HG03558 (cell line): ENCODE data around the gene EBI3.
A peak's percentile ranks its signal among the peaks of the same experiment; 100 is the strongest.
"Not testable (repeated sequence)": the region's sequence is repeated elsewhere in the genome, so short reads cannot be mapped to it uniquely, and the experiment has no call there.

ENCODE experiments used
- ATAC-seq: cut with Tn5 transposase; IDR thresholded peaks from one replicate; pipeline ENCODE4 v1.9.1; 2021; ENCODE audit warnings: moderate number of reproducible peaks; ENCODE audit not compliant: unreplicated experiment; ENCODE audit errors: extremely low read depth

EBI3 gene

DNA sequence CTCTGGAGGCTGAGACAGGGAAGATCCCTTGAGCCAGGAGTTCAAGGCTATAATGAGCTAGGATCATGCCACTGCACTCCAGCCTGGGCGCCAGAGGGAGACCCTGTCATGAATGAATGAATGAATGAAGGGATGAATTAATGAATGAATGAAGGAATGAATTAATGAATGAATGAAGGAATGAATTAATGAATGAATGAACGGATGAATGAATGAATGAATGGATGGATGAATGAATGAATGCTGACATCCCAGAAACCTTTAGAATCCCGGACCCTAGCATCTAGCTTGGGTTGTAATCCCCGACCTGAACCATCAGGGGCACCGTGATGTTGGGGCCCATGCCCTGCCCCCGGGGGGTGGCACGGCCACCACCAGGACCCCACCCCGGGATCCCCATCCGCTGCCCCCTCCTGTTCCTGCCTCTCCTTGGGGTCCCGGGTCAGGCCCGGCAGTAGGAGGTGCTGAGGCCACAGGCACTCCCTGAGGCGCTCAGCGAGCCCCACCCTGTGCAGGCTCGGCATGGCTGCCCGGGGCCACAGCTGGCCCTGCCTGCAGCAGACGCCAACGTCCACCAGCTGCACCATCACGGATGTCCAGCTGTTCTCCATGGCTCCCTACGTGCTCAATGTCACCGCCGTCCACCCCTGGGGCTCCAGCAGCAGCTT lies 3.4 kb downstream of the EBI3 start:
- ATAC-seq, result no peak

DNA sequence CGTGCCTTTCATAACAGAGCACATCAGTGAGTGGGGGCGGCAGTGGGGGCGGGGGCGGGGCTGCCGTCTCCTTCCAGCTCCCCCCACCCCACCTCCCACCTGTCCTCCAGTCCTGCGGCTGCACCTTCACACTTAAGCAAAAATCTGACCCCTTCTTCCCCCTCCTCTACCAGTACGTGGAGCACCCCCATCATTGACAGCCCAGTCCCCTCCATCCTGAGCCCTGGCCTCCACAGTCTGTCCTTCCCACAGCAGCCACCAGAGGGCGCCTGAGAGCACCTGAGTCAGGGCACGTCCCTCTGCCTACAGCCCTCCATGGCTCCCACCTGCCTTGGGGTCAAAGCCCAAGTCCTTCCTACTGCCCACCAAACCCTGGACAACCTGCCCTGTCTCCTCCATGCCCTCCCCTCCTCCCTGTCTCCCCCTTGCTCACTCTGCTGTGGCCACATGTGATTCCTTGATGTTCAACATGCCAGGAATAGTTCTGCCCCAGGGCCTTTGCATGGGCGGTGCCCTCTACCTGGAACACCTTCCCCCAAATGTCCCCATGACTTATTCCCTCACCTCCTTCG lies 4.0 kb downstream of the EBI3 start:
- no peak for ATAC-seq

DNA sequence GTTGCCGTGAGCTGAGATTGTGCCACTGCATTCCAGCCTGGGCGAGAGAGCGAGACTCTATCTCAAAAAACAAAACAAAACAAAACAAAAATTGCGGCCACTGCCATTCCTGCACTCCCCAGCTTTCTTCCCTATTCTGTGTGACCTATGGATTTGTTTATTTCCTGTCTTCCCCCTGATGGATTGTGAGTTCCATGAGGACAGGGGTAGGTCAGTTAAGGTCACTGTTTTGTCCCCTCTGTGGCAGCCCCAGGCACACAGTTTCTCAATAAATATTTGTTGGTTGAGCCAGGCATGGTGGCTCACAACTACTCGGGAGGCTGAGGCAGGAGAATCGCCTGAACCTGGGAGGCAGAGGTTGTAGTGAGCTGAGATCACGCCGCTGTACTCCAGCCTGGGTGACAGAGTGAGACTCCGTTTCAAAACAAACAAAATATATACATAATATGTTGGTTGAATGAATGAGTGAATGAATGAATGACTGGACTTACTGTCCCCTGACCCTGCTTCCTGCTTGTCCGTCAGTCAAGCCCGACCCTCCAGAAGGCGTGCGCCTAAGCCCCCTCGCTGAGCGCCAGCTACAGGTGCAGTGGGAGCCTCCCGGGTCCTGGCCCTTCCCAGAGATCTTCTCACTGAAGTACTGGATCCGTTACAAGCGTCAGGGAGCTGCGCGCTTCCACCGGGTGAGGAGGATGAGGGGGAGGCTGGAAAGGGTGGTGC lies 5.0 kb downstream of the EBI3 start:
- no peak for ATAC-seq

DNA sequence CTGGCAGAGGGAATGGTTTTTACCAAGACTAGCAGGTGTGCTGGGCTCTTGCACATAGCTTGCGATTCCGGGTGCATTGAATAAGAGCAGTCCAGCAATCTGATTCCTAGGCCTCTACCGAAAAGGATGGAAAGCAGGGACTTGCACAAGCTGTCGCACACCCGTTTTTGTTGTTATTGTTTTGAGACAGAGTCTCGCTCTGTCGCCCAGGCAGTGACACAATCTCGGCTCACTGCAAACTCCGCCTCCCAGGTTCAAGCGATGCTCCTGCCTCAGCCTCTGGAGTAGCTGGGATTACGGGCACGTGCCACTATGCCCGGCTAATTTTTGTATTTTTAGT lies 5.5 kb downstream of the EBI3 start:
- ATAC-seq, result no peak

DNA sequence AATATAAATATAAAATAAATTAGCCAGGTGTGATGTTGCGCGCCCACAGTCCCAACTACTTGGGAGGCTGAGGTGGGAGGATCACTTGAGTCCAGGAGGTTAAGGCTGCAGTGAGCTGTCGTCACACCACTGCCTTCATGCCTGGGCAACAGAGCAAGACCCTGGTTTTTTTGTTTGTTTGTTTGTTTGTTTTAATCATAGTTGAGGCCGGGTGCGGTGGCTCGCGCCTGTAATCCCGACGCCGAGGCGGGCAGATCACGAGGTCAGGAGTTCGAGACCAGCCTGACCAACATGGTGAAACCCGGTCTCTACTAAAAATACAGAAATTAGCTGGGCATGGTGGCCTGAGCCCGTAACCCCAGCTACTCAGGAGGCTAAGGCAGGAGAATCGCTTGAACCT lies 8.2 kb downstream of the EBI3 start:
- ATAC-seq, result not testable (repeated sequence)

DNA sequence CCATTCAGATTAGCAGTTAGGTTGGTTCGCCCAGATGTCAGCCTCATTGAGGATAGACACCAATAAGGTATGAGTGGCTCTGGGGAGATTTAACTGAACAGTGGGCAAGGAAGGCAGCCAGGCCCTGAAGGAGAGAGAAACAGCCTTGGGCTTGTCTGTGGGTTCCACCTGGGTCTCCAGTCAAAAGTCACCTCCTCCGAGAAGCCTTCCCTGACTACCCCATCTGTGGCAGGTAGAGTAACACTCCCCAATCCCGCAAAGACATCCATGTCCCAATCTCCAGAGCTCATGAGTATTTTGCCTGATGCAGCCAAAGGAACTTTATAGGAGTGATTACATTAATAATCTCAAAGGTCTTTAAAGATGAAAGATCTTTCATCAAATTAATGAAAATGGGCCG lies 9.5 kb downstream of the EBI3 start:
- ATAC-seq, result no peak

DNA sequence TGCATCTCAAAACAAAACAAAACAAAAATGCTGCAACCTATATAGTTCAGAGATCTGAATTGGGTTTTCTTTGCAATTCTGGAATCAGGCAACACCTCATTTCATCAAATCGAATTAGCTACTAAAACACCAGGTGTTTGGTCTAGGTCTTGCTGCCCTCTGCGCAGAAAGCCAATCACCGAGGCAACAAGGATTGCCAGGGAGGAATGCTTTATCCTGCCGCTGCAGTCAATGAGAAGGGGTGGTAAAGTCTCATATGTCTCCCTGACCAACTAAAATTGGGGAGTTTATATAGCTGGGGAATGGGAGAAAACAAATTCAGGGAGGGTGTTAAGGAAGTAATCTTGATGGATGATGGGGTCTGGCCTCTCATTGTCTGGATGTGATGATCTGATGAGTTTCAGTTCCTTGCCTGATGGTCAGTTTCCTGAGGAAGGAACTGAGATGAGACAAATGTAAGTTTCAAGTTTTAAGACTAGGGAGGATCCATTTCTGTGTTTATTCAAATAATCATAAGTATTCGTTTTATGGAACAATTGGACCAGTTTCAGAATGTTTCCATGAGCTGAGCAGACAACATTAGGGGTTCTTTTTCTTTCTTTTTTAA lies 12.6 kb downstream of the EBI3 start:
- no peak for ATAC-seq

DNA sequence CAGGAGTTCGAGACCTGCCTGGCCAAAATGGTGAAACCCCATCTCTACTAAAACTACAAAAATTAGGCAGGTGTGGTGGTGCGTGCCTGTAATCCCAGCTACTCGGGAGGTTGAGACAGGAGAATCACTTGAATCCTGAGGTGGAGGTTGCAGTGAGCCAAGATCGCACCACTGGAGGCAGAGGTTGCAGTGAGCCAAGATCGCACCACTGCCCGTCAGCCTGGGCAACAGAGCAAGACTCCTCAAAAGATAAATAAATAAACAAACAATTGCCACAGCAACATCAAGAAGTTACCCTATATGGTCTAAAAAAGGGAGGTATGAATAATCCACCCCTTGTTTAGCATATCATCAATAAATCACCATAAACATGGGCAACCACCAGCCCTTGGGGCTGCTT lies 16.6 kb downstream of the EBI3 start:
- not testable (repeated sequence) for ATAC-seq

DNA sequence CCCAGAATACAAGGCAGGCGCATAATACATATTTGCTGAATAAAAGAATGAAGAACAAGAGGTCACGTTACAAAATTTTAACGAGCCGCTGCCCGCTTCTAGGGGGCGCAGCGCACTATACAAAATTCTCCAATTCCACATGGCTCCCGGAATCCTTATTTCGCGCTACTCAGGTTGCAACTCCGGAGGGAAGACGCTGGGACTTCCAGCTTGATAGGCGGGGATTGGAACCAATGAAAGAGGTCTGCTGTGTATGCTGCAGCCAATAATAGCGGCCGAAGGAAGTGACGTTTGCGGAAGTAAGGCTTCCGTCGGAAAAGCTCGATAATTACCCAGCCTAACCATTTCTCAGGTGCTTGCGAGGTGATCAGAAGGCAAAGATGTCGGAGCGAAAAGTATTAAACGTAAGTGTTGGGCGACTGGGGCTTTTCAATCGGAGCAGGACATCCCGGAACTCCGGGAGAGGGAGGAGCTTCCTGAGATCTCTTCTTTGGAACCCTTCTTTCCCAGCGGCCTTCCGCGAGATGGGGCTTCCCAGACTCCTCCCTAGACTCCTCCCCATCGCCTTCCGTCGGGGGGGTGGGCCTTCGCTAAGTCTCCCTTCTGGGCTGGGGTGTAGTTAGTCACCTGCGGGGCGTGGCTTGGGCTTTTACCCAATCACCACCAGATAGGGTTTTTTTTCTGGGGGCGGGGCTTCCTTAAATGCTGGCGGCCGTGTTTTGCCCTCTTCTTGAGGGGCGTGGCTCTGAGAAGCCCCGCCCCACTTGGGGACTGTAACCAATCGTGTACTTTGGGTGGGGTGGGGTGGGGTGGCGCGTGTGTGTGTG lies 17.7 kb downstream of the EBI3 start, which contains the start of gene YJU2:
Gene YJU2, plus strand, starts transcription at position 314 of the 827 bp plus-strand sequence. Its CDS starts 67 bp downstream, at position 381.
- peak; percentile 65 for ATAC-seq

DNA sequence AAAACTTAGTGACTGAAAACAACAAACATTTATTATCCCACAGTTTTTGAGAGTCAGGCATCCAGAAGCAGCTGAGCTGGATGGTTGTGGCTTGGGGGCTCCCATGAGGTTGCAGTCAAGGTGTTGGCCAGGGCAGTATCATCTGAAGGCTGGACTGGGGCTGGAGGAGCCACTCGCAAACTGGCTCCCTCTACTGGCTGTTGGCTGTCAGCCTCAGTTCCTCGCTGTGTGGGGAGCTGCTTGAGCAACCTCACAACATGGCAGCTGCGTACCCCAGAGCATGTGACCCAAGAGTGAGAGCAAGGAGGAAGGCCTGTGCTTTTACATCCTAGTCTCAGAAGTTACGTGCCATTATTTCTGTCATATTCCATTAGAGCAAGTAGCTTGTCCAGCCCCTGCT lies 27.2 kb downstream of the EBI3 start:
- ATAC-seq, result no peak

DNA sequence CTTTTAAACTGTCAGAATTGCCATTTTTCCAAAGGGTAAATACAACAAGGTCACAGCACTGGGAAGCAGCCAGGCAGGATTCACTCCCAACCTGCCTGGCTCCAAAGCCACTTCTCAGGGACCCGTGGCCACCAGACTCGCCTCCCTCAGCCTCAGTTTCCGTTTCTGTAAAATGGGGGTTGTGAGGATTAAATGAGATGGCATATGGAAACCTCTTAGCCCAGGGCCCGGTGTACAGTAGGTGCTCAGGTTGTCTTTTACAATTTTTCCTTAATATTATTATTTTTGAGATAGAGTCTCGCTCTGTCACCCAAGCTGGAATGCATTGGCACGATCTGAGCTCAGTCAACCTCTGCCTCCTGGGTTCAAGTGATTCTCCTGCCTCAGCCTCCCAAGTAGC lies 27.7 kb downstream of the EBI3 start:
- no peak for ATAC-seq

DNA sequence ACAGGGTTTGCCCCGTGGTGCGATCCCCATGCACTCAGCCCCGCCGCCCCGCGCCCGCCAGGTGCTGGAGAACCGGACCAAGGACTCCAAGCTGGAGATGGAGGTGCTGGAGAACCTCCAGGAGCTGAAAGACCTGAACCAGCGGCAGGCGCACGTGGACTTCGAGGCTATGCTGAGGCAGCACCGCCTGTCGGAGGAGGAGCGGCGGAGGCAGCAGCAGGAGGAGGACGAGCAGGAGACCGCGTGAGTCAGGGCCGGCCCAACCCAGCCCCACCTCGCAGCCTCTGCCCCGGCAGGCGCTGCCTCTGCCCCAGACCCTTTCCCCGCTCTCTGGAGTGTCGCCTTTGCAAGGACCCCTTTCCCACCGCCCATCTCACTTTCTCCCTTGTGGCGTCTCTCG lies 28.9 kb downstream of the EBI3 start:
- no peak for ATAC-seq

DNA sequence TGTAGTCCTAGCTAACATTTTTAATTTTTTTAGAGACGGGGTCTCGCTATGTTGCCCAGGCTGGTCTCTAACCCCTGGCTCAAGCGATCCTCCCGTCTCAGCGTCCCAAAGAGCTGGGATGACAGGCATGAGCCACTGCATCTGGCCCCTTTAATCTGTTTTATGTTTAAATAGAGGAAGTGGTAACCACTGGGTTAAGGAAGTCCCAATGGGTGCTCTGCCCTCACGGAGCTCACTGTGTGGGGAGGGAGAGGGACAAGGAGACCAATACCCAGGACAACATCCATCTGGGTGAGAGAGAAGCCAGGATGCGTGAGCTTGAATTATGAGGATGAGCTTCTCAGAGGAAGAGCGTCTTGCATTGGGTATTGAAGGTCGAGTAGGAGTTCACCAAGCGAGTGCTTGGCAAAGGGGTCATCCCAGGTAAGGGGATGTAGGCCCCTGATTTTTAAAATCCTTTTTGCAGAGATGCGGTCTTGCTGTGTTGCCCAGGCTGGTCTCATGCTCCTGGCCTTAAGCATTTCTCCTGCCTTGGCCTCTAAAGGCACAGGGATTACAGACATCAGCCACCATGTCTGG lies 31.4 kb downstream of the EBI3 start:
- ATAC-seq, result no peak

DNA sequence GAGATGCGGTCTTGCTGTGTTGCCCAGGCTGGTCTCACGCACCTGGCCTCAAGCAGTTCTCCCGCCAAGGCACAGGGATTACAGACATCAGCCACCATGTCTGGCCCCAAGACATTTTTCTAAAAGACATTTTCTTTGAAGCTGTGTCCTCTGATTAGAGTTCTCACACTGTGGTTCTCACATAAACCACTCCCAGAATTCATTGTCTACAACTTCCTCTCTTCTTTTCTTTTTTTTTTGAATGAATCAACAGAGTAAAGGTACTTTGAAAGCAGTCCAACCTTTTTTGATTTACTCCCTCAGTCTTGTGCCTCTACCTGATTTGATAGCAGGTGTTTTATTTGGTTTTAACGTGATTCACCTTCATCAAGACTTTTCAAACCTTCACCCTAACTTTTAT lies 35.5 kb downstream of the EBI3 start:
- no peak for ATAC-seq

DNA sequence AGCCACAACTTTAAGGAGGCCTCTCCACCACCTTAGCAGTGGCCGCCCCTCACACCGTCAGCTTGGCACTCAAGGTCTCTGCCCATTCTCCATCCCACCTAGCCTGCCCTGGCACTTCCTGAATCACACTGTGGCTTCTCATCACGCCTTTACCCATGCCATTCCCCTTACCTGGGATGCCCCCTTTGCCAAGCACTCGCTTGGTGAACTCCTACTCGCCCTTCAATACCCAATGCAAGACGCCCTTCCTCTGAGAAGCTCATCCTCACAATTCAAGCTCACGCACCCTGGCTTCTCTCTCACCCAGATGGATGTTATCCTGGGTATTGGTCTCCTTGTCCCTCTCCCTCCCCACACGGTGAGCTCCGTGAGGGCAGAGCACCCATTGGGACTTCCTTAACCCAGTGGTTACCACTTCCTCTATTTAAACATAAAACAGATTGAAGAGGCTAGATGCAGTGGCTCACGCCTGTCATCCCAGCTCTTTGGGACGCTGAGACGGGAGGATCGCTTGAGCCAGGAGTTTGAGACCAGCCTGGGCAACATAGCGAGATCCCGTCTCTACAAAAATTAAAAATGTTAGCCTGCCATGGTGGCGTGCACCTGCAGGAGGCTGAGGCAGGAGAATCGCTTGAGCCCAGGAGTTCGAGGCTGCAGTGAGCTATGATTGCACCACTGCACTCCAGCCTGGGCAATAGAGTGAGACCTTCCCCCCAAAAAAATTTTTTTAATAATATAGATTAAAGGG lies 37.1 kb downstream of the EBI3 start:
- ATAC-seq, result no peak

DNA sequence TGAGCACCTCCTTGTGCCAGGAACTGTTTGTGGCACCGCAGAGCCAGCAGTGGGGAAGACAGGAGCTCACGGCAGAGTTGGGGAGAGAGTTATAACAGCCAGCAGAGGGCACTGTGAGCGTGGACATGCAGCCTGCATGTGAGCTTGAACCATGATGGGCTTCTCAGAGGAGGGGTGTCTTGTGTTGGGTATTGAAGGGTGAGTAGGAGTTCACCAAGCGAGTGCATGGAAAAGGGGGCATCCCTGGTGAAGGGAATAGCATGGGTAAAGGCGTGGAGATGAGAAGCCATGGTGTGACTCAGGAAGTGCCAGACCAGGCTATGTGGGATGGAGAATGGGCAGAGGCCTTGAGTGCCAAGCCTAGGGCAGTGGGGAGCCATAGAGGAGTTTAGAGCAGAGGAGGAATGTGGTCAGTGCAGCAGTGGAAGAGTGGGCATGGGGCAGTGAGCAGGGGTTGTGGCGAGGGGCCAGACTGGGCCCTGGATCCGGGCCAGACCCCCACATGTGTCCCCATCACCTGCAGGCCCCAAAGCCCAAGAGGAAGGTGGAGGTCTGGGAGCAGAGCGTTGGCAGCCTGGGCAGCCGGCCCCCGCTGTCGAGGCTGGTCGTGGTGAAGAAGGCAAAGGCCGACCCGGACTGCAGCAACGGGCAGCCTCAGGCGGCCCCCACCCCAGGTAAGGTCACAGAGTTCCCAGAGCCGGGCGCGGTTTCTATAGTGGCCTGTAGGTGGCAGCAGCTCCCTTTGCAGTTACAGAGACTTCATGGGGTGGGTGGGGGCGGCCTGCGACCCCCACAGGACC lies 38.0 kb downstream of the EBI3 start:
- no peak for ATAC-seq

DNA sequence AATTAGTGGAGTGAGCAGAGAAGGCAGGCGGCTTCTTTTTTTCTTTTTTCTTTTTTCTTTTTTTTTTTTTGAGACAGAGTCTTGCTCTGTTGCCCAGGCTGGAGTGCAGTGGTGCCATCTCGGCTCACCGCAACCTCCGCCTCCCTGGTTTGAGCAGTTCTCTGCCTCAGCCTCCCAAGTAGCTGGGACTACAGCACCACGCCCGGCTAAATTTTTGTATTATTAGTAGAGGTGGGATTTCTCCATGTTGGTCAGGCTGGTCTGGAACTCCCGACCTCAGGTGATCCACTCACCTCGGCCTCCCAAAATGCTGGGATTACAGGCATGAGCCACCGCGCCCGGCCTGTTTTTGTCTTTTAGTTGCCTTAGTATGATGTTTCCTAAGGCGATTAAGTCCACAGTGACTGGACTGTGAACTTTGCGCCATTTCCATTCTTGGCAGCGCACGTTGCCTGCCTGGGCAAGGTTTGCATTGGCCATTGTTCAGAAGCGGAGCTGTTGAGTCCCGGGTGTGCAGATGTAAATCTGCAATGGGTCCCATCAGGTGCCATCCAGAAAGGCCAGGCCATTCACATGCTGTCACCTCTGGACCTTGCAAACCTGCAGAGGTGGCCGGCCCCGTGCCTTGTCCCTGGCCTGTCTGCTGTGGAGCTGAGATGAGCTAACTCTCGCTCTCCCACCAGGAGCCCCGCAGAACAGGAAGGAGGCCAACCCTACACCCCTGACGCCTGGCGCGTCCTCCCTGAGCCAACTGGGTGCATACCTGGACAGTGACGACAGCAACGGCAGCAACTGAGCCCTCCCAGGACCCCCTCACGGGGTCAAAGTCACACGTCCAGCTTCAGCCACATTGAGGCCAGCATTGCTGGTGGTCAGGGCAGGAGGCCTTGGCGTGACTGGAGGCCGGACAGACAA lies 38.8 kb downstream of the EBI3 start:
- no peak for ATAC-seq
